Retinal pigment epithelial cell (primary cell): ENCODE results near the gene SMURF1.

ENCODE experiments used
- DNase-seq: peaks from one replicate; pipeline ENCODE4 v3.0.0-alpha.2; 2010; ENCODE audit warnings: low read depth
- H3K4me3 ChIP-seq: 2 replicates; pipeline ENCODE4 v1.5.1; 2011; ENCODE audit warnings: mild to moderate bottlenecking, low read length, control low read depth, moderate library complexity
- TF ChIP-seq, protein P1 (sequence below): conservative IDR thresholded peaks from 2 replicates; pipeline ENCODE4 v1.5.1; 2011; ENCODE audit warnings: low read depth, low read length, control low read depth, inconsistent platforms

Gene SMURF1

DNA sequence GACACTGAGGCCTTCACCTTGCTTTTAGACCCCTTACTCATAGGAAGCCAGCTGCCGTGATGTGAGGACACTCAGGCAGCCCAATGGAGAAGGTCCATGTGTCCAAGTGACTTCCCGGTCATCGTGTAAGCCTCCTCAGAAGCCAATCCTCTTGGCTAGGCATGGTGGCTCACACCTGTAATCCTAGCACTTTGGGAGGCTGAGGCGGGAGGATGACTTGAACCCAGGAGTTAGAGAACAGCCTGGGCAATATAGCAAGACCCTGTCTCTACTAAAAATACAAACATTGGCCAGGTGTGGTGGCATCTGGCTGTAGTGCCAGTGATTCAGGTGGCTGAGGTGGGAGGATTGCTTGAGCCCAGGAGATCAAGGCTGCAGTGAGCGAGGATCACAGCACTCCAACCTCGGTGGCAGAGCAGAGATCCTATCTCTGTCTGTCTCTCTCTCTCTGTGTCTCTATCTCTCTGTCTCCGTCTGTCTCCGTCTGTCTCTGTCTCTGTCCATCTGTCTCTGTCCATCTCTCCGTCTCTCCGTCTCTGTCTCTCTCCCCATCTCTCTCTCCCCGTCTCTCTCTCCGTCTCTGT lies 36.3 kb upstream of the SMURF1 start:
- DNase-seq, result no peak
- no peak overlapping the region for H3K4me3 ChIP-seq
- TF ChIP-seq, protein P1, sequence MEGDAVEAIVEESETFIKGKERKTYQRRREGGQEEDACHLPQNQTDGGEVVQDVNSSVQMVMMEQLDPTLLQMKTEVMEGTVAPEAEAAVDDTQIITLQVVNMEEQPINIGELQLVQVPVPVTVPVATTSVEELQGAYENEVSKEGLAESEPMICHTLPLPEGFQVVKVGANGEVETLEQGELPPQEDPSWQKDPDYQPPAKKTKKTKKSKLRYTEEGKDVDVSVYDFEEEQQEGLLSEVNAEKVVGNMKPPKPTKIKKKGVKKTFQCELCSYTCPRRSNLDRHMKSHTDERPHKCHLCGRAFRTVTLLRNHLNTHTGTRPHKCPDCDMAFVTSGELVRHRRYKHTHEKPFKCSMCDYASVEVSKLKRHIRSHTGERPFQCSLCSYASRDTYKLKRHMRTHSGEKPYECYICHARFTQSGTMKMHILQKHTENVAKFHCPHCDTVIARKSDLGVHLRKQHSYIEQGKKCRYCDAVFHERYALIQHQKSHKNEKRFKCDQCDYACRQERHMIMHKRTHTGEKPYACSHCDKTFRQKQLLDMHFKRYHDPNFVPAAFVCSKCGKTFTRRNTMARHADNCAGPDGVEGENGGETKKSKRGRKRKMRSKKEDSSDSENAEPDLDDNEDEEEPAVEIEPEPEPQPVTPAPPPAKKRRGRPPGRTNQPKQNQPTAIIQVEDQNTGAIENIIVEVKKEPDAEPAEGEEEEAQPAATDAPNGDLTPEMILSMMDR, result no peak

GRCh38 chr7:99177165-99177564 lies 33.3 kb upstream of the SMURF1 start:
- TF ChIP-seq, protein P1, result no peak

GRCh38 chr7:99173787-99174186 lies 29.9 kb upstream of the SMURF1 start:
- TF ChIP-seq, protein P1, result no peak
- H3K4me3 ChIP-seq, result no peak overlapping the region
- DNase-seq, result no peak

More at GRCh38 chr7:99177165-99177564, 33.3 kb upstream of the SMURF1 start:
- no peak for DNase-seq
- no peak overlapping the region for H3K4me3 ChIP-seq

- H3K4me3 ChIP-seq, result no peak overlapping the region
- TF ChIP-seq, protein P1, result no peak
- no peak for DNase-seq
Observed at GRCh38 chr7:99171731-99172130, 27.8 kb upstream of the SMURF1 start.

GRCh38 chr7:99170730-99171074 lies 26.8 kb upstream of the SMURF1 start:
- TF ChIP-seq, protein P1, result no peak

DNA sequence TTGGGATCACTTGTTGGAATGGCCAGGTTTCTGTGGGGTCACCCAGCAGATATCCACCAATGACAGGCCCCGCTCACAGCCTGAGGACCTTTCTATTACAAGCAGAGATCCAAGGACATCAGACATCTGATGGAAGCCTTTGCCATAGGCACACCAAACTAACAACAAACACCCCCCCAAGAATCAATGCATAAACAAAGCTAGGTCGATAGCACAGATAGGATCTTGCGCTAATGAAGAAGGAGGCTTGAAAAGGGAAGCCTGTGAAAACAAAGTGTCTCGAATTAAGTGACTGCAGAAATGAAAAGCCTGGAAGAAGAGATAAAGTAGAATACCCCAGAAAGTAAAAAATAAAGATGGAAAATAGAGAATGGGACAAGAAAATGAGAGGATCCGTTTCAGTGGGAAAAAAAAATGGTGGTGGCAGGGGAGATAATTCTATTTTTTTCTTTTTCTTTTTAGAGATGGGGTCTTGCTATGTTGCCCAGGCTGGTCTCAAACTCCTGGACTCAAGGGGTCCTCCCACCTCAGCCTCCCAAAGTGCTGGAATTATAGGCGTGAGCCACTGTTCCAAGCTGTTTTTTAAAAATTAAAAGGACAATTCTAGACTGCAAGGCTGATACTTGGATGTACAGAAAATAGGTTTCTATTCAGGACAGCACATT lies 26.3 kb upstream of the SMURF1 start:
- TF ChIP-seq, protein P1, result no peak
- no peak for DNase-seq
- H3K4me3 ChIP-seq, result no peak overlapping the region

More at GRCh38 chr7:99170730-99171074, 26.8 kb upstream of the SMURF1 start:
- no peak for DNase-seq
- H3K4me3 ChIP-seq, result no peak overlapping the region

- TF ChIP-seq, protein P1, result no peak
- no peak for DNase-seq
- H3K4me3 ChIP-seq, result no peak overlapping the region
Observed at GRCh38 chr7:99167072-99167471, 23.2 kb upstream of the SMURF1 start.
